Gastroesophageal sphincter (tissue), 4 donors: Measurements from ENCODE around the gene BORCS5. TPM values are rescaled to one million over a fixed set of nuclear protein-coding genes. Genes with fewer than 3 reads are reported as not detected.

Source experiments
- ATAC-seq: fragments of 150-250 bp; one replicate; pipeline ENCODE4 v1.9.1; 2016; ENCODE audit warnings: mild to moderate bottlenecking, moderate library complexity
- H3K27ac ChIP-seq, 4 donors: fragments of 200-600 bp; sonication (generic) in 3 of 4; 1 replicate in 3 of 4; 2 replicates in 1 of 4; pipeline ENCODE4 v1.5.1; 2016 to 2019
- H3K27me3 ChIP-seq: fragments of 200-600 bp; sonication (generic); one replicate; pipeline ENCODE4 v1.5.1; 2019
- H3K36me3 ChIP-seq, 2 donors: fragments of 200-600 bp; sonication (generic); one replicate each; pipeline ENCODE4 v1.5.1; 2019; ENCODE audit warnings: control low read depth in 1 of 2
- H3K4me1 ChIP-seq, 3 donors: fragments of 200-600 bp; sonication (generic); 1 replicate in 2 of 3; 2 replicates in 1 of 3; pipeline ENCODE4 v1.5.1; 2016 to 2019; ENCODE audit warnings: control low read depth in 2 of 3
- H3K4me3 ChIP-seq, 2 donors: fragments of 200-600 bp; sonication (generic); one replicate each; pipeline ENCODE4 v1.5.1; 2019; ENCODE audit warnings: mild to moderate bottlenecking in 1 of 2, moderate library complexity in 1 of 2
- H3K9me3 ChIP-seq, 3 donors: fragments of 200-600 bp; sonication (generic); one replicate each; pipeline ENCODE4 v1.5.1; 2017 to 2019; ENCODE audit warnings: control low read depth in 2 of 3
- CTCF ChIP-seq, 4 experiments: fragments of 200-600 bp in 2 of 4; fragments of 450-650 bp in 2 of 4; sonication (generic) in 1 of 4; IDR thresholded peaks; one replicate each; pipeline ENCODE4 v1.5.1; 2017 to 2019; ENCODE audit warnings: antibody characterized with exemption in 4 of 4, mild to moderate bottlenecking in 2 of 4, moderate library complexity in 2 of 4
- EP300 ChIP-seq: sonication (generic); formaldehyde crosslinking; IDR thresholded peaks from one replicate; pipeline ENCODE4 v1.6.1; 2017; ENCODE audit warnings: antibody characterized with exemption, mild to moderate bottlenecking
- POLR2A ChIP-seq, 2 donors: fragments of 450-650 bp; IDR thresholded peaks; one replicate each; pipeline ENCODE4 v1.6.1; 2017; ENCODE audit warnings: antibody characterized with exemption in 2 of 2, mild to moderate bottlenecking in 2 of 2, moderate library complexity in 1 of 2
- POLR2AphosphoS5 ChIP-seq: sonication (generic); formaldehyde crosslinking; IDR thresholded peaks from one replicate; pipeline ENCODE4 v1.6.1; 2017; ENCODE audit warnings: antibody characterized with exemption
- WGBS, 2 donors: methylation state at CpG; one replicate each; pipeline ENCODE4 v1.1.5; 2018; ENCODE audit warnings: low coverage in 1 of 2; 5-methylcytosine and 5-hydroxymethylcytosine counted together
- total RNA-seq, 4 donors: library from RNA; depleted of rRNA; stranded (reverse); fragments of >200 nt; gene quantifications; one replicate each; pipeline ENCODE4 v1.1.0, GENCODE V29; 2016

Gene BORCS5
- total RNA-seq, 4 donors from 2014 or later: 10.5 to 29.1 (median 19.0) TPM

GRCh38 chr12:12353276-12353675 lies 3.6 kb upstream of the BORCS5 start:
- Histone ChIP-seq H3K27me3 (no peaks in the 10 kb centered on the region), H3K36me3 (no peaks in the 10 kb centered on the region), H3K27ac (no peak overlapping the region), H3K4me1 (peaks cover 2 to 36% (median 10%) of the 10 kb centered on the region in 3 donors), H3K9me3 (no peaks in the 10 kb centered on the region), H3K4me3 (no peak overlapping the region)
- no peak for ATAC-seq
- 44 to 100% methylated on average over 1 of the region's 1 CpG for WGBS, 2 donors
- TF ChIP-seq POLR2AphosphoS5 (no peak), CTCF (IDR thresholded peaks at IDR 0.05) (no peak), POLR2A (IDR thresholded peaks at IDR 0.05) (no peak), EP300 (no peak)

- Histone ChIP-seq H3K27me3 (no peaks in the 10 kb centered on the region), H3K4me1 (peaks cover 2 to 36% (median 13%) of the 10 kb centered on the region in 3 donors), H3K27ac (no peak overlapping the region), H3K4me3 (no peak overlapping the region), H3K36me3 (no peaks in the 10 kb centered on the region), H3K9me3 (no peaks in the 10 kb centered on the region)
- no peak for ATAC-seq
- WGBS, 2 donors: 52 to 53% methylated on average over 3 to 5 of the region's 5 CpGs
- TF ChIP-seq EP300 (no peak), POLR2AphosphoS5 (no peak), CTCF (IDR thresholded peaks at IDR 0.05) (no peak), POLR2A (IDR thresholded peaks at IDR 0.05) (no peak)
Observed at GRCh38 chr12:12353807-12354206, 3.1 kb upstream of the BORCS5 start.

GRCh38 chr12:12356467-12356895 lies 397 bp upstream of the BORCS5 start:
- ATAC-seq: no peak
- Histone ChIP-seq H3K36me3 (peaks cover 0 to 4% of the 10 kb centered on the region in 2 donors), H3K27me3 (no peaks in the 10 kb centered on the region), H3K4me3 (peak overlapping the region; percentile 92 to 98), H3K4me1 (peaks cover 2 to 41% (median 10%) of the 10 kb centered on the region in 3 donors), H3K27ac (peak overlapping the region; percentile 94 to 100 (median 99)), H3K9me3 (no peaks in the 10 kb centered on the region)
- WGBS, 2 donors: 0 to 29% methylated on average over 1 to 5 of the region's 5 CpGs
- no peak for TF ChIP-seq EP300
- TF ChIP-seq CTCF (IDR thresholded peaks at IDR 0.05): no peak

- H3K36me3 ChIP-seq: peaks cover 0 to 8% of the 10 kb centered on the region in 2 donors
- 13 to 22% methylated on average over 9 to 10 of the region's 10 CpGs for WGBS, 2 donors
- TF ChIP-seq POLR2AphosphoS5 (no peak), POLR2A (IDR thresholded peaks at IDR 0.05) (no peak), CTCF (IDR thresholded peaks at IDR 0.05) (no peak), EP300 (no peak)
- peaks cover 2 to 42% (median 10%) of the 10 kb centered on the region in 3 donors for H3K4me1 ChIP-seq
- no peak for ATAC-seq
- H3K27ac ChIP-seq: peak overlapping the region; percentile 94 to 100 (median 99)
- peak overlapping the region; percentile 92 to 98 for H3K4me3 ChIP-seq
- H3K9me3 ChIP-seq: no peaks in the 10 kb centered on the region
- H3K27me3 ChIP-seq: no peaks in the 10 kb centered on the region
Observed at GRCh38 chr12:12357719-12358461, 1.0 kb downstream of the BORCS5 start.

- TF ChIP-seq POLR2AphosphoS5 (no peak), CTCF (IDR thresholded peaks at IDR 0.05) (no peak), POLR2A (IDR thresholded peaks at IDR 0.05) (no peak), EP300 (no peak)
- H3K27me3 ChIP-seq: no peaks in the 10 kb centered on the region
- peak overlapping the region in 3 of 4 donors; percentile 94 to 100 (median 99) for H3K27ac ChIP-seq
- peaks cover 0 to 14% of the 10 kb centered on the region in 2 donors for H3K36me3 ChIP-seq
- no peak for ATAC-seq
- peaks cover 2 to 42% (median 10%) of the 10 kb centered on the region in 3 donors for H3K4me1 ChIP-seq
- 89 to 93% methylated on average over 3 to 4 of the region's 4 CpGs for WGBS, 2 donors
- peak overlapping the region in 1 of 2 donors; percentile 98 for H3K4me3 ChIP-seq
- no peaks in the 10 kb centered on the region for H3K9me3 ChIP-seq
Observed at GRCh38 chr12:12358528-12358927, 1.6 kb downstream of the BORCS5 start.
